GM19452 (cell line): ENCODE data around the gene STIM2.
"Not testable (repeated sequence)": the region's sequence is repeated elsewhere in the genome, so short reads cannot be mapped to it uniquely, and the experiment has no call there.

Experiments used
- ATAC-seq: cut with Tn5 transposase; IDR thresholded peaks from one replicate; pipeline ENCODE4 v1.9.1; 2021; ENCODE audit not compliant: unreplicated experiment

Gene STIM2

GRCh38 chr4:26860157-26860921, at the start of gene STIM2:
TSS of gene STIM2 (plus strand) at chr4:26860841.
- peak; percentile 58 for ATAC-seq

GRCh38 chr4:26811571-26811970, 49.1 kb upstream of the STIM2 start:
- ATAC-seq, result not testable (repeated sequence)

- ATAC-seq, result no peak
Observed at GRCh38 chr4:26812049-26812714, 48.5 kb upstream of the STIM2 start.

- ATAC-seq, result no peak
Observed at GRCh38 chr4:26813698-26814097, 46.9 kb upstream of the STIM2 start.

GRCh38 chr4:26815199-26815598, 45.4 kb upstream of the STIM2 start:
- no peak for ATAC-seq

GRCh38 chr4:26815706-26816105, 44.9 kb upstream of the STIM2 start:
- no peak for ATAC-seq

GRCh38 chr4:26819026-26819425, 41.6 kb upstream of the STIM2 start:
- no peak for ATAC-seq

- no peak for ATAC-seq
Observed at GRCh38 chr4:26819478-26820095, 41.1 kb upstream of the STIM2 start.

GRCh38 chr4:26820346-26820745, 40.3 kb upstream of the STIM2 start:
- ATAC-seq, result no peak

GRCh38 chr4:26821031-26821430, 39.6 kb upstream of the STIM2 start:
- no peak for ATAC-seq

GRCh38 chr4:26821677-26822503, 38.8 kb upstream of the STIM2 start:
- no peak for ATAC-seq

GRCh38 chr4:26822546-26822945, 38.1 kb upstream of the STIM2 start:
- peak; percentile 58 for ATAC-seq

- ATAC-seq, result not testable (repeated sequence)
Observed at GRCh38 chr4:26822974-26823373, 37.7 kb upstream of the STIM2 start.

GRCh38 chr4:26823583-26823982, 37.1 kb upstream of the STIM2 start:
- no peak for ATAC-seq

GRCh38 chr4:26824667-26825066, 36.0 kb upstream of the STIM2 start:
- ATAC-seq, result no peak

- peak; percentile 85 for ATAC-seq
Observed at GRCh38 chr4:26826721-26827120, 33.9 kb upstream of the STIM2 start.

- ATAC-seq, result not testable (repeated sequence)
Observed at GRCh38 chr4:26827336-26827735, 33.3 kb upstream of the STIM2 start.

- no peak for ATAC-seq
Observed at GRCh38 chr4:26827798-26828197, 32.8 kb upstream of the STIM2 start.

GRCh38 chr4:26829018-26829417, 31.6 kb upstream of the STIM2 start:
- no peak for ATAC-seq

- ATAC-seq, result no peak
Observed at GRCh38 chr4:26830033-26830432, 30.6 kb upstream of the STIM2 start.

- ATAC-seq, result no peak
Observed at GRCh38 chr4:26830701-26831100, 29.9 kb upstream of the STIM2 start.
